ENCODE measurements around the gene MGAT5B.

MGAT5B gene

GRCh38 chr17:76867578-76868175 lies 527 bp upstream of the MGAT5B start:
- Mint-ChIP-seq H3K4me1 (peaks cover 15% of the 10 kb centered on the region), H3K27ac (no peak overlapping the region), H3K9me3 (no peaks in the 10 kb centered on the region), H3K27me3 (peaks cover 58% of the 10 kb centered on the region), H3K4me3 (peak overlapping the region; percentile 54 to 76)
- DNase-seq (no peak), ATAC-seq (no peak)

- peak overlapping the region; percentile 70 to 71 for H3K4me3 Mint-ChIP-seq
- H3K27me3 Mint-ChIP-seq: peaks cover 60% of the 10 kb centered on the region
- H3K4me1 Mint-ChIP-seq: peaks cover 17% of the 10 kb centered on the region
- no peak for DNase-seq
- peaks cover 0 to 2% of the 10 kb centered on the region in 2 donors for H3K9me3 Mint-ChIP-seq
- H3K27ac Mint-ChIP-seq: no peak overlapping the region
- ATAC-seq: peak; percentile 40
Measured at GRCh38 chr17:76868669-76869495, 678 bp downstream of the MGAT5B start.

GRCh38 chr17:76869496-76870376 lies 1.5 kb downstream of the MGAT5B start:
- Mint-ChIP-seq H3K27ac (no peak overlapping the region), H3K27me3 (peaks cover 65% of the 10 kb centered on the region), H3K4me3 (peak overlapping the region; percentile 49 to 56), H3K9me3 (peaks cover 0 to 10% of the 10 kb centered on the region in 2 donors), H3K4me1 (peaks cover 17% of the 10 kb centered on the region)
- ATAC-seq (no peak), DNase-seq (peak in 1 of 2 donors; percentile 10)

- Mint-ChIP-seq H3K27me3 (peaks cover 62% of the 10 kb centered on the region), H3K4me3 (no peak overlapping the region), H3K9me3 (peaks cover 3 to 16% of the 10 kb centered on the region in 2 donors), H3K4me1 (peaks cover 17% of the 10 kb centered on the region), H3K27ac (no peak overlapping the region)
- ATAC-seq (no peak), DNase-seq (no peak)
Measured at GRCh38 chr17:76870377-76870714, 2.1 kb downstream of the MGAT5B start.

- Mint-ChIP-seq H3K4me1 (peaks cover 17% of the 10 kb centered on the region), H3K4me3 (no peak overlapping the region), H3K9me3 (peaks cover 8 to 24% of the 10 kb centered on the region in 2 donors), H3K27ac (no peak overlapping the region), H3K27me3 (peaks cover 49% of the 10 kb centered on the region)
- no peak for ATAC-seq
- DNase-seq: no peak
Measured at GRCh38 chr17:76871668-76872067, 3.5 kb downstream of the MGAT5B start.

- peak; percentile 26 to 36 for DNase-seq
- H3K4me1 Mint-ChIP-seq: peaks cover 16% of the 10 kb centered on the region
- H3K27ac Mint-ChIP-seq: no peak overlapping the region
- peaks cover 44% of the 10 kb centered on the region for H3K27me3 Mint-ChIP-seq
- H3K4me3 Mint-ChIP-seq: no peak overlapping the region
- peaks cover 8 to 24% of the 10 kb centered on the region in 2 donors for H3K9me3 Mint-ChIP-seq
- peak; percentile 52 for ATAC-seq
Measured at GRCh38 chr17:76872221-76872873, 4.1 kb downstream of the MGAT5B start.

GRCh38 chr17:76872874-76873221 lies 4.6 kb downstream of the MGAT5B start:
- peaks cover 8 to 24% of the 10 kb centered on the region in 2 donors for H3K9me3 Mint-ChIP-seq
- DNase-seq (no peak), ATAC-seq (no peak)
- H3K4me3 Mint-ChIP-seq: no peak overlapping the region
- H3K27me3 Mint-ChIP-seq: peaks cover 44% of the 10 kb centered on the region
- H3K27ac Mint-ChIP-seq: no peak overlapping the region
- H3K4me1 Mint-ChIP-seq: peaks cover 11% of the 10 kb centered on the region

GRCh38 chr17:76873856-76874255 lies 5.7 kb downstream of the MGAT5B start:
- no peak for DNase-seq
- no peak overlapping the region for H3K4me3 Mint-ChIP-seq
- no peak for ATAC-seq
- H3K4me1 Mint-ChIP-seq: peaks cover 10% of the 10 kb centered on the region
- peaks cover 38% of the 10 kb centered on the region for H3K27me3 Mint-ChIP-seq
- H3K27ac Mint-ChIP-seq: peak overlapping the region in 1 of 2 donors; percentile 82
- H3K9me3 Mint-ChIP-seq: peaks cover 8 to 24% of the 10 kb centered on the region in 2 donors

- Mint-ChIP-seq H3K27ac (peak overlapping the region in 1 of 2 donors; percentile 31), H3K27me3 (peaks cover 23% of the 10 kb centered on the region), H3K4me1 (peaks cover 5% of the 10 kb centered on the region), H3K9me3 (peaks cover 8 to 24% of the 10 kb centered on the region in 2 donors), H3K4me3 (no peak overlapping the region)
- DNase-seq: no peak
- no peak for ATAC-seq
Measured at GRCh38 chr17:76877437-76877836, 9.2 kb downstream of the MGAT5B start.

GRCh38 chr17:76878568-76878967 lies 10.4 kb downstream of the MGAT5B start:
- Mint-ChIP-seq H3K4me3 (no peak overlapping the region), H3K27me3 (peaks cover 23% of the 10 kb centered on the region), H3K4me1 (no peaks in the 10 kb centered on the region), H3K9me3 (peaks cover 8 to 24% of the 10 kb centered on the region in 2 donors), H3K27ac (no peak overlapping the region)
- DNase-seq: no peak
- no peak for ATAC-seq

GRCh38 chr17:76879254-76879653 lies 11.1 kb downstream of the MGAT5B start:
- Mint-ChIP-seq H3K27ac (no peak overlapping the region), H3K4me3 (no peak overlapping the region), H3K9me3 (peaks cover 8 to 19% of the 10 kb centered on the region in 2 donors), H3K27me3 (peaks cover 18% of the 10 kb centered on the region), H3K4me1 (no peaks in the 10 kb centered on the region)
- no peak for DNase-seq
- ATAC-seq: no peak

GRCh38 chr17:76879691-76880090 lies 11.5 kb downstream of the MGAT5B start:
- DNase-seq (no peak), ATAC-seq (no peak)
- Mint-ChIP-seq H3K9me3 (peaks cover 8 to 14% of the 10 kb centered on the region in 2 donors), H3K4me3 (no peak overlapping the region), H3K27ac (no peak overlapping the region), H3K27me3 (peaks cover 17% of the 10 kb centered on the region), H3K4me1 (no peaks in the 10 kb centered on the region)

GRCh38 chr17:76880268-76880667 lies 12.1 kb downstream of the MGAT5B start:
- no peak overlapping the region for H3K4me3 Mint-ChIP-seq
- ATAC-seq (no peak), DNase-seq (no peak)
- no peaks in the 10 kb centered on the region for H3K4me1 Mint-ChIP-seq
- peak overlapping the region in 1 of 2 donors; percentile 31 for H3K27ac Mint-ChIP-seq
- H3K9me3 Mint-ChIP-seq: peaks cover 5 to 9% of the 10 kb centered on the region in 2 donors
- peaks cover 17% of the 10 kb centered on the region for H3K27me3 Mint-ChIP-seq

- no peak for ATAC-seq
- Mint-ChIP-seq H3K4me1 (no peaks in the 10 kb centered on the region), H3K27ac (no peak overlapping the region), H3K27me3 (peaks cover 17% of the 10 kb centered on the region), H3K9me3 (peaks cover 0 to 2% of the 10 kb centered on the region in 2 donors), H3K4me3 (no peak overlapping the region)
- no peak for DNase-seq
Measured at GRCh38 chr17:76880971-76881370, 12.8 kb downstream of the MGAT5B start.

GRCh38 chr17:76881408-76881807 lies 13.2 kb downstream of the MGAT5B start:
- peaks cover 17% of the 10 kb centered on the region for H3K27me3 Mint-ChIP-seq
- ATAC-seq (no peak), DNase-seq (no peak)
- H3K4me3 Mint-ChIP-seq: no peak overlapping the region
- H3K27ac Mint-ChIP-seq: no peak overlapping the region
- no peaks in the 10 kb centered on the region for H3K9me3 Mint-ChIP-seq
- H3K4me1 Mint-ChIP-seq: no peaks in the 10 kb centered on the region
